NB4 (cell line): ENCODE results near the gene SFMBT2.

Source experiments
- DNase-seq: peaks from one replicate; pipeline ENCODE4 v3.0.0; 2010; ENCODE audit warnings: low read depth
- H3K4me3 ChIP-seq: one replicate; pipeline ENCODE4 v1.5.1; 2011; ENCODE audit warnings: mild to moderate bottlenecking, low read depth, low read length, moderate library complexity
- CTCF ChIP-seq: IDR thresholded peaks from one replicate; pipeline ENCODE4 v1.5.1; 2012; ENCODE audit warnings: low read depth, low read length
- MAX ChIP-seq: IDR thresholded peaks from 2 replicates; pipeline ENCODE4 v1.6.1; 2011; ENCODE audit warnings: low read depth, low read length
- MYC ChIP-seq: IDR thresholded peaks from 2 replicates; pipeline ENCODE4 v1.6.1; 2011; ENCODE audit warnings: low read depth, low read length
- POLR2A ChIP-seq: IDR thresholded peaks from 2 replicates; pipeline ENCODE4 v1.6.1; 2011; ENCODE audit warnings: mild to moderate bottlenecking; ENCODE audit not compliant: insufficient read length; ENCODE audit errors: extremely low read depth

Gene SFMBT2

GRCh38 chr10:7444551-7445121 lies 33.8 kb upstream of the SFMBT2 start:
- no peak overlapping the region for H3K4me3 ChIP-seq
- no peak for DNase-seq
- TF ChIP-seq MYC: no peak
- no peak for TF ChIP-seq MAX
- no peak for TF ChIP-seq POLR2A
- no peak for TF ChIP-seq CTCF

GRCh38 chr10:7443036-7443435 lies 32.2 kb upstream of the SFMBT2 start:
- DNase-seq: no peak
- H3K4me3 ChIP-seq: no peak overlapping the region
- no peak for TF ChIP-seq MYC
- TF ChIP-seq CTCF: no peak
- no peak for TF ChIP-seq POLR2A
- no peak for TF ChIP-seq MAX

- TF ChIP-seq CTCF: no peak
- TF ChIP-seq MAX: no peak
- no peak for TF ChIP-seq MYC
- TF ChIP-seq POLR2A: no peak
- DNase-seq: no peak
- H3K4me3 ChIP-seq: no peak overlapping the region
Observed at GRCh38 chr10:7441403-7442147, 30.7 kb upstream of the SFMBT2 start.

- H3K4me3 ChIP-seq: no peak overlapping the region
- TF ChIP-seq POLR2A (no peak), MAX (no peak), MYC (no peak), CTCF (no peak)
- DNase-seq: no peak
Observed at GRCh38 chr10:7439696-7440095, 28.9 kb upstream of the SFMBT2 start.

- no peak for DNase-seq
- no peak overlapping the region for H3K4me3 ChIP-seq
- no peak for TF ChIP-seq CTCF
- no peak for TF ChIP-seq POLR2A
- no peak for TF ChIP-seq MYC
- no peak for TF ChIP-seq MAX
Observed at GRCh38 chr10:7438196-7438986, 27.6 kb upstream of the SFMBT2 start.
